HS-27A (cell line): Measurements from ENCODE around the gene DUSP16.
"Not testable (repeated sequence)": the region's sequence is repeated elsewhere in the genome, so short reads cannot be mapped to it uniquely, and the experiment has no call there.

ENCODE experiments used
- DNase-seq: peaks from one replicate; pipeline ENCODE4 v3.0.0-alpha.2; 2012; ENCODE audit warnings: low read depth, missing footprints

Gene DUSP16

GRCh38 chr12:12583510-12584178 is 21.0 kb upstream of the DUSP16 start:
- DNase-seq: no peak

- DNase-seq: no peak
These were observed 20.2 kb upstream of the DUSP16 start for GRCh38 chr12:12582895-12583303.

GRCh38 chr12:12582193-12582881 is 19.7 kb upstream of the DUSP16 start:
- no peak for DNase-seq

- not testable (repeated sequence) for DNase-seq
These were observed 18.1 kb upstream of the DUSP16 start for GRCh38 chr12:12580716-12581115.

- no peak for DNase-seq
These were observed 15.1 kb upstream of the DUSP16 start for GRCh38 chr12:12577786-12578185.

- no peak for DNase-seq
These were observed 10.0 kb upstream of the DUSP16 start for GRCh38 chr12:12572659-12573058.

- DNase-seq: not testable (repeated sequence)
These were observed 3.3 kb upstream of the DUSP16 start for GRCh38 chr12:12565971-12566370.

- no peak for DNase-seq
These were observed 2.2 kb upstream of the DUSP16 start for GRCh38 chr12:12564911-12565310.

- peak; percentile 8 for DNase-seq
These were observed 746 bp upstream of the DUSP16 start for GRCh38 chr12:12563290-12563928.

GRCh38 chr12:12562016-12562483 is 613 bp downstream of the DUSP16 start:
- peak; percentile 30 for DNase-seq

GRCh38 chr12:12561371-12562015 is 1.2 kb downstream of the DUSP16 start:
- DNase-seq: peak; percentile 19

- DNase-seq: no peak
These were observed 1.9 kb downstream of the DUSP16 start for GRCh38 chr12:12560587-12561370.

- no peak for DNase-seq
These were observed 2.9 kb downstream of the DUSP16 start for GRCh38 chr12:12559719-12560296.

GRCh38 chr12:12558291-12558690 is 4.4 kb downstream of the DUSP16 start:
- no peak for DNase-seq

- no peak for DNase-seq
These were observed 4.9 kb downstream of the DUSP16 start for GRCh38 chr12:12557733-12558132.

GRCh38 chr12:12555656-12556055 is 7.0 kb downstream of the DUSP16 start:
- DNase-seq: no peak

GRCh38 chr12:12553208-12553785 is 9.4 kb downstream of the DUSP16 start:
- DNase-seq: no peak

- DNase-seq: no peak
These were observed 11.5 kb downstream of the DUSP16 start for GRCh38 chr12:12551115-12551514.

GRCh38 chr12:12550277-12550676 is 12.4 kb downstream of the DUSP16 start:
- no peak for DNase-seq

- DNase-seq: no peak
These were observed 13.2 kb downstream of the DUSP16 start for GRCh38 chr12:12549426-12549825.

GRCh38 chr12:12548713-12549112 is 13.9 kb downstream of the DUSP16 start:
- DNase-seq: no peak
